GM23338 (cell line): ENCODE results near the gene PKNOX2. TPM values are rescaled to one million over a fixed set of nuclear protein-coding genes. Genes with fewer than 3 reads are reported as not detected.

Source experiments
- polyA plus RNA-seq: library from polyadenylated mRNA; unstranded; fragments of >200 nt; fragmentation: Nextera tagmentation; extraction: Ambion mirVana; gene quantifications from 2 replicates; pipeline ENCODE4 v1.2.1, GENCODE V29; 2016
- small RNA-seq: library from RNA; depleted of rRNA; stranded (forward); fragments of <200 nt; gene quantifications from one replicate; pipeline ENCODE3, GENCODE V24; 2014; ENCODE audit warnings: low replicate concordance
- total RNA-seq: library from RNA; depleted of rRNA; stranded (reverse); fragments of >200 nt; shearing (Covaris generic); gene quantifications from 2 replicates; pipeline ENCODE4 v1.2.3, GENCODE V29; 2014; rRNA removed

PKNOX2 gene
- total and polyA plus RNA-seq, 2 experiments from 2014 or later = 0.42 to 0.83 TPM

Small RNAs within 50 kb of the gene (small RNA-seq; reads per million reads assigned to genes)
- gene RNU6-321P = not detected

Other genes starting within 250 kb of the PKNOX2 start
- not detected in 2 replicates for gene HEPN1, start 245.5 kb upstream of the PKNOX2 start, total RNA-seq
- not detected in 2 replicates for gene HEPN1, start 245.5 kb upstream of the PKNOX2 start, polyA plus RNA-seq
- gene HEPACAM, start 228.7 kb upstream of the PKNOX2 start, total RNA-seq = 0.17 TPM in 1 of 2 replicates, not detected in the other
- not detected in 2 replicates for gene HEPACAM, start 228.7 kb upstream of the PKNOX2 start, polyA plus RNA-seq
- 3.3 and 8.0 TPM in 2 replicates for gene CCDC15, start 210.5 kb upstream of the PKNOX2 start, total RNA-seq
- 1.8 and 2.9 TPM in 2 replicates for gene CCDC15, start 210.5 kb upstream of the PKNOX2 start, polyA plus RNA-seq
- gene SLC37A2, start 101.4 kb upstream of the PKNOX2 start, total RNA-seq = 1.0 and 1.6 TPM in 2 replicates
- 0.40 and 0.61 TPM in 2 replicates for gene SLC37A2, start 101.4 kb upstream of the PKNOX2 start, polyA plus RNA-seq
- gene TMEM218, start 53.1 kb upstream of the PKNOX2 start, total RNA-seq = 13.4 and 23.7 TPM in 2 replicates
- 23.8 and 24.2 TPM in 2 replicates for gene TMEM218, start 53.1 kb upstream of the PKNOX2 start, polyA plus RNA-seq